Activated T-cell treated with anti-CD3 and anti-CD28 coated beads, Interleukin-2, amount 50 U/mL, for 72 hours (primary cell): Measurements from ENCODE around the gene REP15. TPM values are rescaled to one million over a fixed set of nuclear protein-coding genes. Genes with fewer than 3 reads are reported as not detected.
"Not testable (repeated sequence)": the region's sequence is repeated elsewhere in the genome, so short reads cannot be mapped to it uniquely, and the experiment has no call there.

Source experiments
- ATAC-seq, 2 donors: fragments of 150-1000 bp; cut with Tn5 transposase; replicated peaks in 1 of 2; 2 replicates each; pipeline ENCODE4 v1.10.0; 2021; ENCODE audit warnings: moderate library complexity in 2 of 2, mild to moderate bottlenecking in 1 of 2
- DNase-seq, 2 donors: peaks; one replicate each; pipeline ENCODE4 v3.0.0; 2021 to 2022; ENCODE audit warnings: mixed read lengths in 1 of 2
- H3K27ac Mint-ChIP-seq: one replicate; pipeline ENCODE4 v1.8.0; 2022; ENCODE audit warnings: mild to moderate bottlenecking, moderate library complexity, mixed read lengths
- H3K27me3 Mint-ChIP-seq: one replicate; pipeline ENCODE4 v1.8.0; 2022; ENCODE audit warnings: low read depth, mixed read lengths
- H3K36me3 Mint-ChIP-seq, 2 donors: one replicate each; pipeline ENCODE4 v1.8.0; 2022; ENCODE audit warnings: mixed read lengths in 2 of 2, mild to moderate bottlenecking in 1 of 2; ENCODE audit not compliant: insufficient read depth in 2 of 2
- H3K4me1 Mint-ChIP-seq: one replicate; pipeline ENCODE4 v1.8.0; 2022; ENCODE audit warnings: low read depth, mixed read lengths
- H3K4me3 Mint-ChIP-seq, 2 donors: one replicate each; pipeline ENCODE4 v1.8.0; 2022; ENCODE audit warnings: mild to moderate bottlenecking in 2 of 2, mixed read lengths in 2 of 2, moderate library complexity in 2 of 2
- H3K9me3 Mint-ChIP-seq, 2 donors: one replicate each; pipeline ENCODE4 v1.8.0; 2022; ENCODE audit warnings: mixed read lengths in 2 of 2
- total RNA-seq, 2 donors: library from RNA; stranded (reverse); gene quantifications; one replicate each; pipeline ENCODE4 v1.2.3, GENCODE V29; 2022

REP15 gene, protein sequence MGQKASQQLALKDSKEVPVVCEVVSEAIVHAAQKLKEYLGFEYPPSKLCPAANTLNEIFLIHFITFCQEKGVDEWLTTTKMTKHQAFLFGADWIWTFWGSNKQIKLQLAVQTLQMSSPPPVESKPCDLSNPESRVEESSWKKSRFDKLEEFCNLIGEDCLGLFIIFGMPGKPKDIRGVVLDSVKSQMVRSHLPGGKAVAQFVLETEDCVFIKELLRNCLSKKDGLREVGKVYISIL
- total RNA-seq: not detected

DNA sequence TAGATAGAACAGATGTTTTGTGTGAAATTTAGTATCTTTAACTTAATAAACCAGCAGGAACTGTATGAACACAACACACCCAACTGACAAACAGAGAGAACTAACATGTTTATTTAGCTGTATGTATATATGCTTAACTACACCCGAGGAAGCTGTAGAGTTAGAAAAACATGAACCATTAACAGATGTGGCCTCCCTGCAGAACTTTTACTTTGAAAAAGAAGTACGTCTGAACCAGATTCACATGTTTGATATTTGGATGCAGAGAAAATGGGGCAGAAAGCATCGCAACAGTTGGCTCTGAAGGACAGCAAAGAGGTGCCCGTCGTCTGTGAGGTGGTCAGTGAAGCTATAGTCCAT lies at the start of gene REP15:
Gene REP15, plus strand, starts transcription at position 155 of the 360 bp plus-strand sequence. Its CDS starts 116 bp downstream, at position 271.
- Mint-ChIP-seq H3K9me3 (no peaks in the 10 kb centered on the region), H3K27ac (no peak within 1 kb of the TSS), H3K4me3 (no peak within 1 kb of the TSS), H3K4me1 (no peaks in the 10 kb centered on the region), H3K36me3 (no peaks in the 10 kb centered on the region), H3K27me3 (no peaks in the 10 kb centered on the region)
- no peak for DNase-seq
- no peak for ATAC-seq

DNA sequence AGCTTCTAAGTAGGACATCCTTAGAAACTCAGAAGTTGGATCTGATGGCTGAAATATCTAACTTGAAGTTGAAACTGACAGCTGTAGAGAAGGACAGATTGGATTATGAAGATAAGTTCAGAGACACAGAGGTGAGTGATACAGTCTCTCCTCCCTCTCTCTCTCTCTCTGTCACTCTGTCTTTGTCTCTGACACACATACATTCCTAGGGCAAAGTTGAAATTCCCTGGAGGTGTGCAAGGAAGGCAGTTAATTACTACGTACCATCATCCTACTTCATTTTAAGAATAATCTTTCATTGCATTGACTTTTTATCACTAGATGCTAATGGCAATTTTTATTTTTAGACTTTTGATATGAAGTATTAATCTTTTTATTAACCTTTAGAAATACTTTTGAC lies 46.2 kb upstream of the REP15 start:
- DNase-seq: no peak
- no peak overlapping the region for H3K4me3 Mint-ChIP-seq
- H3K27me3 Mint-ChIP-seq: no peaks in the 10 kb centered on the region
- no peak overlapping the region for H3K27ac Mint-ChIP-seq
- no peaks in the 10 kb centered on the region for H3K36me3 Mint-ChIP-seq
- no peaks in the 10 kb centered on the region for H3K9me3 Mint-ChIP-seq
- no peak for ATAC-seq
- peaks cover 5% of the 10 kb centered on the region for H3K4me1 Mint-ChIP-seq

DNA sequence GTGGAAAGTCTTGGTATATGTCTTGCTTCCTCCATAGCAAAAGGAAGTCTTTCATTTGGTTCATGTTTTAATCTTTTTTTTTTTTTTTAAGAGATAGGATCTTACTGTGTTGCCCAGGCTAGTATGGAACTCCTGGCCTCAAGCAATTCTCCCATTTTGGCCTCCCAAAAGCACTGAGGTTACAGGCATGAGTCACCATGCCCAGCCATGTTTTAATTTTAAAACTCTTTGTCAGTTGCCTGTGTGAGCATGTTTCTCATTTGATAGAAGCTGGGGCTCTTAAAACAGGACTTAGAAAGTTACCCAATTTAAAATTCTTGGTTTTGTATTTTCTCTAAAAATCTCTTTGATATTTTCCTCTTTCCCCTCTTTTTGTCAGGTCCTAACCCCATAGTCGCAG lies 45.0 kb upstream of the REP15 start:
- Mint-ChIP-seq H3K27ac (no peak overlapping the region), H3K27me3 (no peaks in the 10 kb centered on the region), H3K4me3 (no peak overlapping the region), H3K36me3 (no peaks in the 10 kb centered on the region), H3K9me3 (no peaks in the 10 kb centered on the region), H3K4me1 (peaks cover 5% of the 10 kb centered on the region)
- DNase-seq: no peak
- ATAC-seq: no peak

DNA sequence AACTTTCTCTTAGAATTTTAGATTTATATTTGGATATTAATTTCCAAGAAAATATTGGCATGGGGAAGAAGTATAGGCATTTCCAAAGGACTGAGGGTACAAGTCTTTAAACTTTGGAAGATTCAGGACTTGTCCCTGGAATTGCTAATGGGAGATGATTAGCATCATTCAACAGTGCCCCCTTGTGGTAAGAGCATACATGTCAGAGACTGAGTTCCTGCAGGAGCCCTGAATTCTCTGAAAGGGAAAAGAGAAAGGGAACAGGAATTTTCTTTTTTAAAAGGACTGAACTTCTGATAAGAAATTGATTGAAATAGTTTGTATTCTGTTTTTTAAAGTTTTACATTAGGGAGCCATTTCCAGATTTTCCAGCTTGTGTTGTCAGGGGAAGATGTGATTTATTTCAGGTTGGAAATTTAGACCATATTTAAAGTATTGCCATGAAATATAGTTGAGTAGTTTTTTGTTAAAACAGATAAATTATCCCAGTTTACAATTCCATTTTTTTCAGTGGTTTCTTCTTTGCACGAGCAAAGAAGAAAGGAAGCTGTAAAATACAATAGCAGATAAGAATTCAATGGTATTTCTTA lies 44.0 kb upstream of the REP15 start:
- Mint-ChIP-seq H3K4me1 (peaks cover 5% of the 10 kb centered on the region), H3K9me3 (no peaks in the 10 kb centered on the region), H3K4me3 (no peak overlapping the region), H3K27ac (peak overlapping the region; percentile 65), H3K36me3 (no peaks in the 10 kb centered on the region), H3K27me3 (no peaks in the 10 kb centered on the region)
- DNase-seq (peak; percentile 44 to 50), ATAC-seq (no peak)

DNA sequence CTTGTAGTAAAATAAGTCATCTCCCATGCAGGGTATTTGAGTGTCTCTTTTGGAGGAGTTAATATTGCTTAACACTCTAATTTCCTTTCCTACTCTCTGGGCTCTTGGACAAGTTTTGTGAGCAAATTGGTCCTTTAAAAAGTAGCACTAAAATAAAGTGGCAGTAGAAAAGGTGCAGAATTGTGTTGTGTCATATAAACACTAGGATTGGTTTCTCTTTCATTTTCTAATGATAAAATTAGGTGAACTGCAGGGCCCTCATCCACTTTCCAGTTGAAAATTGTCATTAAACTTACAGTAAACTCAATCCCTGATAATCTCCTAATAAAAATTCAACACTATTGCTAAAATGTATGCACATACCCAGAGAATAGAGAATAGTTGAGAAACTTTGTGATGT lies 42.6 kb upstream of the REP15 start:
- Mint-ChIP-seq H3K27me3 (no peaks in the 10 kb centered on the region), H3K27ac (no peak overlapping the region), H3K9me3 (no peaks in the 10 kb centered on the region), H3K36me3 (no peaks in the 10 kb centered on the region), H3K4me3 (no peak overlapping the region), H3K4me1 (peaks cover 5% of the 10 kb centered on the region)
- DNase-seq: no peak
- ATAC-seq: no peak

DNA sequence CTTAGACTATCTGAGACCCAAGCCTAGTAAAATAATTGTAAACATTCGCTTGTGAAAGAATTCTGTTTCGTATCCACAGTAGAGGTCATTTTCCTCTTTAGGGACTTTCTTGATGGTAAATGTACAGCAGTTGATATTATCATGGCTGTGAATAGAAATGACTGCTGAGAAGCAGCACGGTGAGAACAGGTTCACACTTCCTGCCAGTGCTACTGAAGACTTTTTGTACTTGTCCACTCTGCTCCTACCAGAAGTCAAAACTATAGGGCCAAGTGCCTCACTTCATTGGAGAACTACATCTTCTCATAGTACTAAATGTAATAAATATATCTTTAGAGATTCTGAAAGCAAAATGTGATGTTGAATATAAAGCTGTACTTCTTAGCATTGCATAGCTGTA lies 40.8 kb upstream of the REP15 start:
- not testable (repeated sequence) for H3K27ac Mint-ChIP-seq, DNase-seq, H3K9me3 Mint-ChIP-seq, H3K36me3 Mint-ChIP-seq, H3K27me3 Mint-ChIP-seq, H3K4me1 Mint-ChIP-seq, H3K4me3 Mint-ChIP-seq, ATAC-seq

DNA sequence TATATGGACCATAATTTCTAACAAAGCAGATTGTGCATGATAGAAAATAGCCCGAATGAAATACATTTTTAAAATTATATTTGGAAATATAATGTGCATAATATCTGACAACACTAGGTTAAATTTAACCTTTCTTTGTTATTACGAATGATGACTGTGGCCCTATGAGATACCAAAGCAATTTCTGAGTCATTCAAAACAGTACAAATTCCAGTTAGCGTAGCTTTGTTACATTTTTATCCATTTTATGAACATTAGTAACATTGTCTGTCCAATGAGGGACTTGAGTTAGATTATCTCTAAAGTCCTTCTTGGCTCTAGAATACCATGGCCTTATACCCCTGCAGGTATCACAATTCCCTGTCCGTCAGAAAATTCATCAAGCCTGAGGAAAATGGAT lies 39.0 kb upstream of the REP15 start:
- DNase-seq: no peak
- Mint-ChIP-seq H3K36me3 (peaks cover 0 to 2% of the 10 kb centered on the region in 2 donors), H3K4me1 (peaks cover 11% of the 10 kb centered on the region), H3K9me3 (no peaks in the 10 kb centered on the region), H3K4me3 (no peak overlapping the region), H3K27me3 (no peaks in the 10 kb centered on the region), H3K27ac (no peak overlapping the region)
- no peak for ATAC-seq

DNA sequence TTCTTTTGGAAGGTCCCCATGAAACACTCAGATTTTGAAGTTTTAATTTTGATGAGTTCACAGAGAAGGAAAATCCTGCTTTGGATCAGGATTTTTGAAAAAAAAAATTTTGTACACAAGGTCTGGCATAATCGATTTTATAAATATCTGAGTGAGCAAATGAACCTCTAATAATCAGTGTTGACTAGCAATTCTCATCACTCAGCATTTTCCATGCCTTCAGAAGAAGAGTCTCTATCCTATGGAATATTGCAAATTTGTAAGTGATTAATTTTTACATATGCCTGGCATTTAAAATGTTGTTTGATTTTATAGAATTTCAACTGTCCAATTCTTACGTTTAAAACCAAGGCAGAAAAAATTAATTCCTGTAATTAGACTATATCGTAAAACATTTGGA lies 30.5 kb upstream of the REP15 start:
- no peak for DNase-seq

DNA sequence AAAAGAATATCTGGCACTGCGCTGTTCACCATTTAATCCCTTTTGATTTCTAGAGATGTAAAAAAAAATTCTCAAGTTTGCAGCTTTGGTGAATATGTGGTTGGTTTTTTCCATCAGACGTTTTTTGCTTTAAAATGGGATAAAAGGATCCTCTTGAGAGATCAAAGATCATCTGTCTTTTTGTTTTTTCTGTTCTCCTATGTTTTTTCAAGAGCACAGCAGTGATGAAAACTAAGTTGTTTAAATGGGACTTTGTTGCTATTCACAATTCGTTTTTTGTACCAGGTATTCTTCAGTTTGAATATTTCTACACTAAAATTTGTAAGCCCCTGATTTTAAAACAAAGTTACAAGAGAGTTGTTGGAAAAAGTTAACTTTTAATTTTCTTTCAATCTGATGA lies 29.7 kb upstream of the REP15 start:
- peaks cover 0 to 2% of the 10 kb centered on the region in 2 donors for H3K36me3 Mint-ChIP-seq
- no peak overlapping the region for H3K27ac Mint-ChIP-seq
- no peak overlapping the region for H3K4me3 Mint-ChIP-seq
- ATAC-seq (no peak), DNase-seq (no peak)
- H3K27me3 Mint-ChIP-seq: no peaks in the 10 kb centered on the region
- peaks cover 3% of the 10 kb centered on the region for H3K4me1 Mint-ChIP-seq
- H3K9me3 Mint-ChIP-seq: no peaks in the 10 kb centered on the region

More for the DNA sequence above, 30.5 kb upstream of the REP15 start:
- no peak for ATAC-seq
- Mint-ChIP-seq H3K36me3 (peaks cover 0 to 2% of the 10 kb centered on the region in 2 donors), H3K4me1 (peaks cover 6% of the 10 kb centered on the region), H3K4me3 (no peak overlapping the region), H3K27me3 (no peaks in the 10 kb centered on the region), H3K9me3 (no peaks in the 10 kb centered on the region), H3K27ac (no peak overlapping the region)

DNA sequence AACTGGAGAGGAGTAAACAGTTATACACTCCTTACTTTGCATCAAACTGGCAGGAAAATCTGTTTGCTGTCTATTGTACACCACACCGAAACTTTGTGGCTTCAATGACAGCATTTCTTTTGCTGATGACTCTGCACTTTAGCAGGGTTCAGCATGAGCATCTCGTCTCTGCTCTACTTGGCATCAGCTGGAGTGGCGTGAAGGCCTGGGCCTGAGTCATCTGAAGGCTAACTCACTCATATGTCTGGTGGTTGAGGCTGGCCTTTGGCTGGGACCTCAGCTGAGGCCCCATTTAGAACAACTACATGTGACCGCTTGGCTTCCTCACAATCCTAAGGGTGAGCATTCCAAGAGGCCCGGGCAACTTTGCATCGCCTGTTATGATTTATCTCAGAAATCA lies 28.7 kb upstream of the REP15 start:
- Mint-ChIP-seq H3K4me1 (no peaks in the 10 kb centered on the region), H3K9me3 (no peaks in the 10 kb centered on the region), H3K27ac (no peak overlapping the region), H3K36me3 (no peaks in the 10 kb centered on the region), H3K27me3 (no peaks in the 10 kb centered on the region), H3K4me3 (no peak overlapping the region)
- DNase-seq: peak in 1 of 2 donors; percentile 15
- peak; percentile 62 to 91 for ATAC-seq

DNA sequence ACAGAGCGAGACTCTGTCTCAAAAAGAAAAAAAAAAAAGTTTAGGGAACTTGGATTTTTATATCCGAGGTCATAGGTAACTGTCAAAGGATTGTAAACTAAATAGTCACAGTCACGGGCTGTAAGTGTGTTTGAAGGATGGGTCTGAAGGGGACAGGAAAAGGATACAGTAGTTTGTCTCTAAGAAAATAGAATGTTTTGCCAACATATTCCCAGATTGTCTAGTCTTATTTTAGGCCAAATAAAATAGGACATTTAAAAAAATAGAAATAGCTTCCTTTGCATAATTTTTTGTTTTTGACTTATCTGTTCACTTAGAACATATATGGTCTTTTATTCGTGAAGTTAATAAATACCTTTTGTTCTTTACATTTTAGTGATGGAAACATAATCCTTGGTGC lies 24.2 kb upstream of the REP15 start:
- no peaks in the 10 kb centered on the region for H3K36me3 Mint-ChIP-seq
- DNase-seq (no peak), ATAC-seq (no peak)
- no peaks in the 10 kb centered on the region for H3K27me3 Mint-ChIP-seq
- no peaks in the 10 kb centered on the region for H3K9me3 Mint-ChIP-seq
- H3K27ac Mint-ChIP-seq: no peak overlapping the region
- H3K4me1 Mint-ChIP-seq: no peaks in the 10 kb centered on the region
- no peak overlapping the region for H3K4me3 Mint-ChIP-seq

DNA sequence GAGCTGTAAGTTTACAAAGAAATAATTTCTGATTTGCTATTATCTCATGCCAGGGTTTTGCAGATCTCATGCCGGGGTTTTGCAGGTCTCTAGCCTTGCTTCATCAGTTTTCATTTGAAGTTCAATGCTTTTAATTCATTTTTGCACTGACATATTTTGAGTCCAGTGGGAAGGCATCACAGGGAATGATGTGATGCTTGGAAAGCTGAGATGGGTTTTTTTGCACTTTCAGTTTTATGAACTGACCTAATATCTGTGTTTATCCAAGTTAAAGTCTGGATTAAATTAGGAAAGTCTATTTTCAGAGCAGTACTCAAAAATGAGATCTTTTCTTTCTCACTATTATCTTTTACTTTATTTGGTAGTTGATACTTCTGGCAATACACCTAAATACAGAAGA lies 23.6 kb upstream of the REP15 start:
- Mint-ChIP-seq H3K27ac (no peak overlapping the region), H3K36me3 (no peaks in the 10 kb centered on the region), H3K4me1 (no peaks in the 10 kb centered on the region), H3K27me3 (no peaks in the 10 kb centered on the region), H3K9me3 (no peaks in the 10 kb centered on the region), H3K4me3 (no peak overlapping the region)
- no peak for DNase-seq
- ATAC-seq: no peak

DNA sequence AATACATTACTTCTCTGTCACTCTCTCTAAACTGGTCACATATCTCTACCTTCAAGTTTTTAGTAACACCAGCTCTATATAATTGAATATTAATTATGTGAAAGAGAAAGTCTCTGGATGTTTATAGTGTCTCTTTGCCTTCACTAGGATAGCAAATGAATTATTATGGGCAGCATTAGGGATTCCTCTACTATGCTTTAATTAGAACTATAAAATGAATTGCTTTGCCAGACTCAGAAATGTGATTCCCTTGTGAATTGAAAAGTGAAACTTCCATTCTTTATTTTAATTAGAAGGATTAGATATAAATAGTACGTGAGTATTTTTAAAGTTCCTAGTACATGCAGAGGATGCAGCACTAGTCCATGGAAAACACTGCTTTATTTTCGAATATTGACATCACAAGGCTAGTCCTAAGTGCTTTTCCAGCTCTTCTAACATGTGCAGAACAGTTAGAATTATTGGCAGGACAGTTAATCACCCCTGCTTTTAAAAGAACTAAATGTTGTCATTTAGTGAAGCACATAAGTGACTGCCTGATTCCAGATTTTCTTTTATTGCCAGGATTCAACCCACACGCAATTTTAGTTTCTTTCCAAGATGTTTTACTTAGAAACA lies 23.0 kb upstream of the REP15 start:
- Mint-ChIP-seq H3K27me3 (no peaks in the 10 kb centered on the region), H3K4me1 (no peaks in the 10 kb centered on the region), H3K27ac (no peak overlapping the region), H3K9me3 (no peaks in the 10 kb centered on the region), H3K36me3 (no peaks in the 10 kb centered on the region), H3K4me3 (no peak overlapping the region)
- ATAC-seq (no peak), DNase-seq (no peak)

DNA sequence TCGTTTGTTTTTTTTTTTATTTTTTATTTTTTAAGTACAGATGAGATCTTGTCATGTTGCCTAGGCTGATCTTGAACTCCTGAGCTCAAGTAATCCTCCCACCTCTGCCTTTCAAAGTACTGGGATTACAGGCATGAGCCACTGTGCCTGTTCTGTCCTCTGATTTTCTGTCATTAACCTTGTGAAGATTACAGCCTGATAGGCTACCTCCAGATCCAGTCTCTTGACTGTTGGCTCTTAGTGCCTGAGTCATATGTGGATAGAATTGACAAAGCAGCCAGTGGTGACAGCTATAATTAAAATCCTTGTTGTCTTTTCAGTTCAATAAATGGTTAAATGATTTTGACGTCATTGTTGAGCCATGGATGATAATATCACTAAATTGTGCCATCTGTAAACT lies 21.3 kb upstream of the REP15 start:
- Mint-ChIP-seq H3K9me3 (no peaks in the 10 kb centered on the region), H3K4me1 (no peaks in the 10 kb centered on the region), H3K27ac (no peak overlapping the region), H3K4me3 (no peak overlapping the region), H3K36me3 (no peaks in the 10 kb centered on the region), H3K27me3 (no peaks in the 10 kb centered on the region)
- ATAC-seq: no peak
- DNase-seq: no peak
